Measurements from ENCODE around the gene PLEKHM2.

PLEKHM2 gene

DNA sequence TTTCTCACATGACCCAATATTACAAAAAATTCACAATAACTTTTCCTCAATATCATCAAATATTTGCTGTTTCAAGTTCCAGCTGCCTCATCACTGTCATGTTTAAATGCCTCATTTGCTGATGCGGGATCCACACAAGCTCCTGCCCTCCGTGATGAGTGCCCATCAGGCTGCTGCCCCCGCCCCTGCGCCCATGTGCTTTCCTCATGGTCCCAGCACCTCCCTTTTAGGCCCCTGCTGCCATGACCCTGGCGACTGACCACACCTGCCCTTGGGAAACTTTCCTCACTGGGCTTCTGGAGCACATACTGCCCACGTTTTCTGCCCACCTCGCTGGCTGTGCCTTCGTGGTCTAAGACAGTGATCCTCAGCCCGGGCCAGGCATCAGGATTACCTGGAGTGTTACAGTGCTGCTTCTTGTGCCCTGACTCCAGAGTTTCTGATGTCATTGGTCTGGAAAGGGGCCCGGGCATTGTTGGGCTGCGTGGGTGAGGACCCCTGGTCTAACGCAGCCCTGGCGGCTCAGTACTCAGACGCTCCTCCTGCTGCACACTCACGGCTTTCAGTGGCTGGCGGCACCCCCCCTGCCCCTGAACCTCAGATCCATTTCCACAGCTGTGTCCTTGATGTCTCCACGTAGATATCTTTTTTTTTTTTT, 20.5 kb downstream of the PLEKHM2 start:
- DNase-seq, result no peak

DNA sequence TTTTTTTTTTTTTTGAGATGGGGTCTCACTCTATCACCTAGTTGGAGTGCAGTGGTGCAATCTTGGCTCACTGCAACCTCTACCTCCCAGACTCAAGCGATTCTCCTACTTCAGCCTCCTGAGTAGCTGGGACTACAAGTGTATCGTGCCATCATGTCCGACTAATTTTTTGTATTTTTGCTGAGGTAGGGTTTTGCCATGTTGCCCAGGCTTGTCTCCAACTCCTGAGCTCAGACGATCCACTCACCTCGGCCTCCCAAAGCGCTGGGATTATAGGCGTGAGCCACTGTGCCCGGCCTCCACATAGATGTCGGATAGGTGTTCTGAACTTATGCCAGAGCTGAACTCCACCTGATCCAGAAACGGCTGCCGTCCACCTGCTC, 21.1 kb downstream of the PLEKHM2 start:
- no peak for DNase-seq

DNA sequence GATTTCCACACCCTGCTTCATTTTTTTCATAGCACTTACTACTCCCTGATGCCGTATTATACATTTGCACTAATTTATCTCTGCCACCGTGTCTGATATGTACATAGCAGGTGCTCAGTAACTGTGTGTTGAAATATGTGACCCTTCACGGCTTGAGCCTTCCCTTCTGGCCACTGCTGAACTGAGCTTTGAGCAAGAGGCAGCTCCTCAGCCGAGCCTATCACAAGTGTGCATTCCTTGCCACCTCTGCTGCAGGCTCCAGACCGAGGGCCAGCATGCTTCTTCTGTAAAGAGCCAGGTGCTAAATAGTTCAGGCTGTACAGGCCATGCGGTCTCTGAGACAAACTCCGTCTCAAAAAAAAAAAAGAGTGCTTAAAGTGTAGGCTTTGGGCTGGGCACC, 22.6 kb downstream of the PLEKHM2 start:
- DNase-seq, result no peak

DNA sequence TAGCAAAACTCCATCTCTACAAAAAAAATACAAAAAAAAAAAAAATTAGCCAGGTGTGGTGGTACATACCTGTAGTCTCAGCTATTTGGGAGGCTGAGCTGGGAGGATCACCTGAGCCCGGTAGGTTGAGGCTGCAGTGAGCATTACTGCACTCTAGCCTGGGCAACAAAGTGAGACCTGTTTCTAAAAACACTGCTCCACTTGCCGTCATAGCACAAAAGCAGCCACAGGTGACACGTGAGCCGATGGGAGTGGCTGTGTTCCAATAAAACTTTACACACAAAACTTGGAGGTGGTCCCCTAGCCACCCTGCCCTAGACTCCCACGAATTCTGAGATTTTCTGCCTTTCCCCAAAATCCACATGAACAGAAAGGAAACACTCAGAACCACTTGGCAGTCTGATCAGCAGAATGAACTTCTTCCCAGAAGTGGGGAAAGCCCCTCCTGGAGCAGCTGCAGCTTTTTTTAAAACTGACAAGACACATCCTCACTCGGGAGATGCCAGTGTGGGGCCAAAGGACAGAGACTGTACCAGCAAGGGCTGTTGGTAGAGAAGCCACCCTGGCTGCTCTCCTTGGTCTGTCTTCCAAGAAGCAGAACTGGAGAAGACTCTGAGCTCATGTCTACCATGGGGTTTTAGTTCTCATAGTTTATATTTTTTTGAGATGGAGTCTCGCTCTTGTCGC, 23.3 kb downstream of the PLEKHM2 start:
- DNase-seq, result no peak

DNA sequence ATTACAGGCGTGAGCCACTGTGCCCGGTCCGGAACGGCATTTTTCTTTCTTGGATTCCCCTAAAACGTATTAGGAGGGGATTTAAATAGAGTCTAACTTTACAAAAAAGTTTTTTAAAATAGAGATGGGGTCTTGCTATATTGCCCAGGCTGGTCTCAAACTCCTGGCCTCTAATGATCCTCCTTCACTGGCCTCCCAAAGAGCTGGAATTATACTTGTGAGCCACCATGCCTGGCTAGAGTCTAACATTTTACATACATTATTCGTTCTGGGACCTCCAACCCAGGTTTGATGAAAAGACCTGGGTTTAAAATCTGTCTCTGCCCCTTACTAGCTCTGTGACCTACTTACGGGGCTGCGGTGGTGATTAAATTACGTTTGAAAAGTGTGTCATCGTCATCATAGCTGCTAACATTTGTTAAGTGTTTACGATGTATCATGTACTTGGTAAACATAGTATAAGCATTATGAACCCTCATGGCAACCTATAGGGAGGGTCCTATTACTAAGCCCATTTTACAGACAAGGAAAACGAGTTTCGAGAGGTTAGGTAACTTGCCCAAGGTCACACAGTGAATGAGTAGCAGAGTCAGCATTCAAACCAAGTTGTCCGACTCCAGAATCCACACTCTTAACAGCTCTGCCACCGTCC, 24.5 kb downstream of the PLEKHM2 start:
- no peak for DNase-seq

DNA sequence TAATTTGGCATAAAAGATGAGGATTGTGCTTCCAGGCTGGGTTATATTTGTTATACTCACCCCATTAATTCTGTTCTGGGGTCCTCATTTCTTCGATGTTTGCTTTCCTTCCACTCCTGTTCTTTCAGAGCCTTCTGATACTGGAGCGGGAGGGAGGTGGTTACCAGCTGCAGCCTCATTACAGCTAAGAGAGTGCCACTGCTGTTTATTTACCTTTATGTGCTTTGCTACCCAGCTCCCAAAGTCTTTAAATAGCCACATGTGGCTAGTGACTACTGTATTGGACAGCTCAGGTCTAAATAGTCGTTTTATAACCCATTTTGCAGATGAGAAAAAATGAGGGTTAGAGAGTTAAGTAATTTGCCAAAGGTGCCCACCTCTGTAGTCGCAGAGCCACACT, 25.1 kb downstream of the PLEKHM2 start:
- no peak for DNase-seq

DNA sequence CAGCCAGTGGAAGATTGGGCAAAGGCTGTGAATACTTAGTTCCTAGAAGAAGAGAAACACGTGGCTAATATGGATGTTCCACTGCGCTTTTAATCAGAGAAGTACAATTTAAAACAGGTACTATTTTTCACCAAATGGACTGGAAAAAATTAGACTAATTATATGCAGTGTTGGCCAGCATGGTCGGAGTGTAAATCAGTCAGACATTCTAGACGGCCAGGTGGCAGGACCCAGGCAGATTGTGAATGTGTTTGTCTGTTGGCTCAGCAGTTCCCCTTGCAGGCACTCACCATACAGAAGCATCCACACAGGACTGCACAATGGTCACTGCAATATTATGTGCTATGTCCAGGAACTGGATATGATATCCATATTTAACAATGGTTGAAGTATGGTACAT, 28.0 kb downstream of the PLEKHM2 start:
- no peak for DNase-seq

DNA sequence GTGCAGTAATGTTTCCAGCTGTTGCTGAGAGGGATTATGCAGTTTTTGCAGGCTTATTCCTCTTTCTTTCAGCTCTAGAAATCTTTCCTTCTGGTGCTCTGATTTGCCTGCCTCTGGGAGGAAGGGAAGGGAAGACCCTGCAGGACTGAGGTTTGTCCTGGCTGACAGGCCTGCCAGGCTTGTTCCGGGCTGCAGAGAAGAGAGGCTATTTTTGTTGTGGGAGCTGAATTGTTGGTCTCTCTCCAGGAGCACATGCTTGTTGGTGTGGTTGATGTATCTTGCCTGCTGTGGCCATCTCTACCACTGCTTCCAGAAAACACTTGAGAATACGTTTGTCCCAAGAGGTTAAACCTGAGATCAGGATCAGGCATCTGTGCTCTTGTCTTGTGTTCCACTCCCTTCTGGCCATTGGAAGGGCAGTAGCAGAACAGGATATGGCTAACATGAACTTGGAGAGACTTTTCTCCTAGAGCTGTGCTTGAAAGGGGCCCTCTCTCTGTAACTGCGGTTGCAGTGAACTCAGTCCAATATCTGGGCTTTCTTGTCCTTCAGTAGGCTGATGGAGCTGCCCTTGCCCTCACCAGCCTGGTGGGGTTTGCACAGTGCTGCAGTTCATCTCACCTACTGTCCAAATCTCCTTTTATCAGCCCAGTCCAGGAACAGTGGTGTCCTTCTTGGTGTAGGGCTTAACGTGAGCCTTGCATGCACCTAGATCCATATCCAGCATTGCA, 30.5 kb downstream of the PLEKHM2 start:
- no peak for DNase-seq

DNA sequence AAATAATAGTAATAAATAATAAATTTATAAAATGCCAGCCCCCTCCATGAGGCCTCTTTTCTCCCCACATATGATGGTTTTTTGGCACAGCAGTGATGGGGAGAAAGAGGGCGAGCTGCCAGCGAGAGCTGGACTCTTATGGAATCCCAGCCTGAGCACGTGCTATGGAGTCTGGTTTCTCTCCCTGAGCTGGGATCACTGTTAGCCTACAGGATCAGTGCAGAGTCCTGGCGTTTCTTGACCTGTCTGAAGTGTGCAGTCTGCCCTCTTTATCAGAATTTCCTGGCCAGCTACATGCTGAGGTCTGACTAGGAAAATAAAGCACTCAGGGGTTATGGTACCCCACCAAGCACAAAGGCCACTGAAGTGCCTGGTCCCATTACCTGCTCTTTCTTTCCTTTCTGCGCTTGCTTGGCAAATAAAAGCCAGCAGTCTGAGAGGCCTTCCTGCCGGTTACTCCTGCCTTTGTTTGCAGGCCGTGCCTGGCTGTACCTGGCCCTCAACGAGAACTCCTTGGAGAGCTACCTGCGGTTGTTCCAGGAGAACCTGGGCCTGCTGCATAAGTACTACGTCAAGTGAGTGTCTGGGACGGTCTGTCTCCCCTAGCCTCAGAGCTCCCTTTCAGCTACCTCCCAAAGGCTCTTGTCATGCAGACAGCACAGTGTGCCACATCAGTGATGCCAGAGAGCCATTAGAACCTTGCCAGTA, 33.5 kb downstream of the PLEKHM2 start:
- DNase-seq, result no peak

DNA sequence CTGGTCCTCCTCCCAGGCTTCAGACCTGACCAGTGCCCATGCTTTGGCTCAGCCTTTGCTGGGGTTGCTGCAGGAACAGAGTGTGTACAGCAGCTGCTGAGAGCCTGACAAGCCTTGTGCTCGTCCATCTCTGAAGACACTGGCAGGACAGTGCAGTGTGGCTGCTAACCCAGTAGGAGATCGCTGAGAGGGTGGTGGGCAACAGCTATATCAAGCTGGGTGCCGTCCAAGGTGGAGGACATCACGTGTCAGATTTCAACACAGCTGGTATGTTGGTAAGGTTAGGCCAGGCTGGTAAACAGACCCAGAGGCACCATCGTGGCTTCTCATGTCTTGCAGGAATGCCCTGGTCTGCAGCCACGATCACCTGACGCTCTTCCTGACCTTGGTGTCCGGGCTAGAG, 34.1 kb downstream of the PLEKHM2 start:
- DNase-seq, result no peak

DNA sequence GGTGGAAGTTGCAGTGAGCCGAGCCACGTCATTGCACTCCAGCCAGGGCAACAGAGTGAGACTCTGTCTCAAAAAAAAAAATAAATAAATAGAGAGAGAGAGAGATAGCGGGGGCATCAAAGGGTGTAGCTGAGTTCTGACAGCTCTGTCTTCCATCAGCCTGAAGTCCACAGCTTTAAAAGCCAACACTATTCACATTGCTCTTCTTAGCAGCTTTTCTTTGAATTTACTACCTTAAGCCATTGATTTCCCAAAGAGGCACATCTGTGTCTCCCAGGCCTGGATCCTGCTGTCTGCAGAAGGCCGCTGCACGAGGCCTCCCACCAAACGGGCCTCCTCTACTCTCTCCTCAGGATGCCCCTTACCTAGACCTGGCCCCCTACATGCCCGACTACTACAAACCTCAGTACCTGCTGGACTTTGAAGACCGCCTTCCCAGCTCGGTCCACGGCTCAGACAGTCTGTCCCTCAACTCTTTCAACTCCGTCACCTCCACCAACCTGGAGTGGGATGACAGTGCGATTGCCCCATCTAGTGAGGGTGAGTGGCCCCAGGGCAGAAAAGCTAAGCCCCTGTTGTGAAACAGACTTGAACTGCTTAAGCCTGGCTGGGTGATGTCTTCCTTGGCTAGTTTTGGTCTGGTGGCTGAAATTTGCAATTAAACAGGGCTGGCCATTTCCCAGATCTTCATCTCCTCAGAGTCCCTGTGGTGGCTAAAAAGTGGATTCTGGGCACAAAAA, 35.4 kb downstream of the PLEKHM2 start:
- DNase-seq, result no peak

DNA sequence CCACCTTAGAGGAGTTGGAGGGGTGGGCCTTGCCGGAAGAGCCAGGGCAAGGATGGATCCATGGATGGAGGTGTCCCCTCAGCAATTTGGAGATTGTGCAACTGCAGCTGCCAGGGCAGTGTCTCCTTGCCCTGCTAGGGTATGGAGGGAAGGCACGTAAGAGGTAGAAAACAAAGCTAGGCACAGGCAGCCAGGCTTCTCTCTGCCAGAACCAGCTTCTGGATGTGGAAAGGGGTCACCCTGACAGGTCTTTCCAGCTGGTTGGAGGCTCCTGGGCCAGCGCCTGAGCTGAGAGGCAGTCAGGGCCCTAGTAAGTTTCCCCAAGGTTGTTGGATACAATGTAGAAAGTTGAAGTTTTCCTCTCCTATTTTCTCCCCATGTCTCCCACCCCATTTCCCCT, 36.7 kb downstream of the PLEKHM2 start:
- no peak for DNase-seq

DNA sequence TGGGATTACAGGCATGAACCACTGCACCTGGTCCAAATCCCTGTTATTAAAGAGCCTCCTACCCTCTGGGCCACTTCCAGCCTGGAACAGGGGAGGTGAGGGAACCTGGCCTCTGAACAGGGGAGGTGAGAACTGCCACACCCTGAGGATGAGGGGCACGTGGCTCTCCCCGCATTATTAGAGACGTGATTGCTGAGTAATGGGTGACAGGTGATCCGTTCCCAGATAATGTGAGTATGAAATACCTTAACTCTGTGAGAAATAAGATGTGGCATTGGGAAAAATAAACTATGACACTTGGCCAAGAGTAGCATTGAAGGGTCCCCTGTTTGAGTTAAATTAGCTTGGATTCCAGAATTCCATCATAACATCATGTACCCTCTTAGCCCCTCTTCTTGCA, 38.3 kb downstream of the PLEKHM2 start:
- DNase-seq, result no peak

DNA sequence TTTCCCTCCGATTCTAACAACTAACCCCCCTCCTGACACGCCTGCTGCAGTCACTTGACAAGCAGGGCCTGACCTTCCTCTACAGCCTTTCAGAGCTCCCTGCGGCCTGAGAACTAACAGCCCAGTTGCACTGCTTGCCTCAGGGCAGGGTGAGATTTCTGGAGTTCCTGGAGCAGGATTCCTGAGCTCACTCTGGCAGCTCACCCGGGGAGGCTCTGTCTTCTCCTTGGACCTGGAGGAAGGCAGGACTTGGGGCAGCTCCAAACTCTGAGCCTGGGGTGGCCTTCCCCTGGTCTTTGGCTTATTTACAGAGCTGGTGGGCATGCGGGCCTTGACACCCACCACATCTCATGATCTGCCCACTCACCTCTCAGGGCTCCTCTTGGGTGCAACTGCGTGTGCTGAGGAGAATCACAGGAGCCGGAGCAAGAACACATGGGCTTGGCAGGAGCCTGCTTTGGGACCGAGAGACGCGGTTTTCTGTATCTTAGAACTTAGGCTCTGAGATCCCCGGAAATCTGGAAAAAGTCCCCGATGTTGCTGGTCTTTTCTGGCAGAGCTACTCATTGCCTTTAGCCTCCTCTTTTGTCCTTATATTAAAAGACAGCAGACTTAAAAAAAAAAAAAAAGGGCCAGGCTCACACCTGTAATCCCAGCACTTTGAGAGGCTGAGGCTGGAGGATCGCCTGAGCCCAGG, 38.9 kb downstream of the PLEKHM2 start:
- DNase-seq, result no peak

DNA sequence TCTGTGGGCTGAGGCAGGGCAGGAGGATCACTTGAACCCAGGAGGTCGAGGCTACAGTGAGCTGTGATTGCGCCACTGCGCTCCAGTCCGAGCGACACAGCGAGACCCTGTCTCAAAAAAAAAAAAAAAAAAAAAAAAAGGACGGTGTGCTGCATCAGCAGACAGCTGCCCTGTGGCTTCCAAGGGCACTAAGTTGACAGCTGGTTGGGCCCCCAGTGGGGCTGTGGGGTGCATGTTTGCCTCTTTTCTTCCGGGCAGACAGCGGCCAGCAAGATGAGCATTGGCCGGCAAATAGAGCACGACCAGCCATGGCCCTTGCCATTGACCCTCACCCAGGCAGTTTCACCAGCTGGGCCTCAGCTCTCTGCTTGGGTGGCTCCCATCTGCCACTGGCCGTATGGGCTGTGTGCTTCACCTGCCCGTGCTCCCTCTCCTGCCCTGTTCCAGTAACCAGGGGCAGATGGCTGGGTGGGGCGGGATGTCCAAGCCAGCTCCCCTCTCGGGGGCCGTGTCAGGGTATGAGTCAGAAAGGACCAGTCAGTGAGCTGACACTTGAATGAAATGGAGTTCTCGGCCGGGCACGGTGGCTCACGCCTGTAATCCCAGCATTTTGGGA, 39.6 kb downstream of the PLEKHM2 start:
- no peak for DNase-seq

DNA sequence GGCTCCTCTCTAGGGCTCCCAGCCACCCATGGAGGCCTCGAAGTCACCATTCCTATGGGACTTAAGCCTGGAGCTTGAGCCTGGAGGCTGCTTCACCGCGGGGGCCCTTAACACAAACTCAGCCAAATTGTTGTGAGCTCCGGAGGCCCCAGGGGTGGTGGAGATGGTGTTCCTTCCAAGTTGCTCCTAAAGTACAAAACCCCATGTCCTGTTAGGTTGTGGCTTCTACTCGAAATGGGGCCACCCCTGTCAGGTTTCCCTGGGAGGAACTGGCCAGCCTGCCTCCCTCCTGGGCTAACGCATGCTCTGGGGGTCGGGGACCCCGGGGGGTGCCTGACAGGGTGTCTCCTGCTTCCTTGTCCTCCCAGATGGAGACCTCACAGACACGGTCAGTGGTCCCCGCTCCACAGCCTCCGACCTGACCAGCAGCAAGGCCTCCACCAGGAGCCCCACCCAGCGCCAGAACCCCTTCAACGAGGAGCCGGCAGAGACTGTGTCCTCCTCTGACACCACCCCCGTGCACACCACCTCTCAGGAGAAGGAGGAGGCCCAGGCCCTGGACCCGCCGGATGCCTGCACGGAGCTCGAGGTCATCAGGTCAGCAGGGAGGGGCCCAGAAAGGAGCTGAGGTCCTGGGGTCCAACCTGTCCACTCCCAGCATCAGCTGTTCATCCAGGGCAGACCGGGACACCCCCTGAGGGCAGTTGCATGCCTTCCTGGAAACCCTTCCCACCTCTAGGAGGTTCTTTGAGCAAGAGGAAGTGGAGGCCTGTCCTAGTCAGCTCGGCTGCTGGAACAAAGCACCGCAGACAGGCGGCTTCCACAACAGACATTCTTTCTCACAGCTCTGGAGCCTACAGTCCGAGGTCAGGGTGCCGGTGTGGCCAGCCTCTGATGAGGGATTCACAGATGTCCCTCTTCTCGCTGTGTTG, 41.1 kb downstream of the PLEKHM2 start:
- DNase-seq, result no peak

DNA sequence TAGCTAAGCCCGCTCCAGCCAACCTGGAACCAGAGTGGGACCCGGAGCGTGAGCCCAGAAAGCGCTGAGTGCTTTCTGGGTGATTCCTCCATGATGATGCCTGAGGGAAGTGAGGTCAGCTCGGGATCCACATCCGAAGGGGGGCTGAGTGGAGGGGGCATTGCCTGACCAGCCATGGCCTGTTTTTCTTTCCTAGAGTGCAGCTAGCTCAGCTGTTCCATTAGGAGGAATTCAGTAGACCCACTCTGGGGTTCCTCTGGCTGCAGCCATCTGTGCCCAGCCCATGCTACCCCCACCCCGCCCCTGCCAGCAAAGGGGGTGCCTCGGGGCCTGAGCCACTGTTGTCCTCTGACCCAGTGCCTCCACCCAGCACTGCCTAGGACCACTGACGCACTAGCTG, 42.4 kb downstream of the PLEKHM2 start:
- DNase-seq, result no peak

DNA sequence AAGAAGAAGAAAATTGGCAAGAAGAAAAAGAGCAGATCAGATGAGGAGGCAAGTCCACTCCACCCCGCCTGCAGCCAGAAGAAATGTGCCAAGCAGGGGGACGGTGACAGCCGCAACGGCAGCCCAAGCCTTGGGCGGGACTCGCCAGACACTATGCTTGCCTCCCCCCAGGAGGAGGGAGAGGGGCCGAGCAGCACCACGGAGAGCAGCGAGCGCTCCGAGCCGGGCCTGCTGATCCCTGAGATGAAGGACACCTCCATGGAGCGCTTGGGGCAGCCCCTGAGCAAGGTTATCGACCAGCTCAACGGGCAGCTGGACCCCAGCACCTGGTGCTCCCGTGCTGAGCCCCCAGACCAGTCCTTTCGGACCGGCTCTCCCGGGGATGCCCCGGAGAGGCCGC, 42.9 kb downstream of the PLEKHM2 start:
- DNase-seq, result no peak

DNA sequence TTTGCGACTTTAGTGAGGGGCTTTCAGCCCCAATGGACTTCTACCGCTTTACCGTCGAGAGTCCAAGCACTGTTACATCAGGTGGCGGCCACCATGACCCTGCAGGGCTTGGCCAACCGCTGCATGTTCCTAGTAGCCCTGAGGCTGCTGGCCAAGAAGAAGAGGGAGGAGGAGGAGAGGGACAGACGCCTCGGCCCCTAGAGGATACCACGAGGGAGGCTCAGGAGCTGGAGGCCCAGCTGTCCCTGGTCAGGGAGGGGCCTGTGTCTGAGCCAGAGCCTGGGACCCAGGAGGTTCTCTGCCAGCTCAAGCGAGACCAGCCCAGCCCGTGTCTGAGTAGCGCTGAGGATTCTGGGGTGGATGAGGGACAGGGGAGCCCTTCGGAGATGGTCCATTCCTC, 43.3 kb downstream of the PLEKHM2 start:
- DNase-seq, result no peak

DNA sequence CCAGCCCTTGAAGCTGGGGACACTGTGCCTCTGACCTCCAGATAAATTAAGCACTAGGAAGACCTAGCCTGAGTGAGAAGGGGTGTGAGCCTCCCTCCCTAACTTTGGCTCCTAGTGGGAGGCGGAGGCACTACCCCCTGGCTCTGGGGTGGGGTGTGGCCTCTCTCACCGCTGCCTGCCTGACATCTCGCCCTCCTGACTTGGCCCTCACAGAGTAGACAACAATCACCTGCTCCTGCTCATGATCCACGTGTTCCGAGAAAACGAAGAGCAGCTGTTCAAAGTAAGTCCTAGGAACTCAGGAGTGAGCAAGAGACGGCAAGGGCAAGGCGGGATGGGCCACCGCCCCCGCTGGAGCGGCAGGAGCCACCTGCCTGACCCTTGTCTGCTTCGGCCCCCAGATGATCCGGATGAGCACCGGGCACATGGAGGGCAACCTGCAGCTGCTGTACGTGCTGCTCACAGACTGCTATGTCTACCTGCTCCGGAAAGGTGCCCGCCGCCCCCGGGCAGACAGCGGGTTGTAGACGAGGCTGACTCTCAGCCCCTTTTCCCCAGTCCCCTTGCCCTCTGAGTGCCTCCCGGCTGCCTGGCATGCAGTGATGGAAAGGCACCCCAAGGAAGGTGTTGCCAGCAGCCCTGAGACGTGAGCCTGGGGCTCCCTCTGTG, 43.9 kb downstream of the PLEKHM2 start:
- DNase-seq, result no peak

Data from NCI-H446 treated with DMSO at 0.1 percent for 48 hours (cell line).